Brain microvascular endothelial cell (primary cell): ENCODE measurements around the gene ZFYVE9.

Experiments
- DNase-seq: peaks from one replicate; pipeline ENCODE4 v3.0.0-alpha.2; 2020
- H3K27ac ChIP-seq: fragments of 250-450 bp; sonication (Bioruptor Pico); 2 replicates; pipeline ENCODE4 v1.5.1; 2020; ENCODE audit warnings: mild to moderate bottlenecking, moderate library complexity
- H3K27me3 ChIP-seq: fragments of 250-450 bp; sonication (Bioruptor Pico); replicated peaks from 2 replicates; pipeline ENCODE4 v1.5.1; 2020; ENCODE audit warnings: mild to moderate bottlenecking
- H3K36me3 ChIP-seq: fragments of 250-450 bp; sonication (Bioruptor Pico); replicated peaks from 2 replicates; pipeline ENCODE4 v1.5.1; 2020; ENCODE audit warnings: mild to moderate bottlenecking
- H3K4me3 ChIP-seq: 2 replicates; pipeline ENCODE4 v1.5.1; 2011; ENCODE audit warnings: low read depth, mild to moderate bottlenecking, control low read depth, low read length, moderate library complexity
- CTCF ChIP-seq: IDR thresholded peaks from 2 replicates; pipeline ENCODE4 v1.5.1; 2011; ENCODE audit warnings: low read depth, mild to moderate bottlenecking, moderate library complexity, low read length, control low read depth, inconsistent platforms; ENCODE audit errors: missing control alignments
- in situ Hi-C: cut with HindIII; loops from 2 replicates; pipeline ENCODE4 v1.10.0; 2017; ENCODE audit warnings: low sequenced_read_pairs, low pct_ligation_motif_present

ZFYVE9 gene

DNA sequence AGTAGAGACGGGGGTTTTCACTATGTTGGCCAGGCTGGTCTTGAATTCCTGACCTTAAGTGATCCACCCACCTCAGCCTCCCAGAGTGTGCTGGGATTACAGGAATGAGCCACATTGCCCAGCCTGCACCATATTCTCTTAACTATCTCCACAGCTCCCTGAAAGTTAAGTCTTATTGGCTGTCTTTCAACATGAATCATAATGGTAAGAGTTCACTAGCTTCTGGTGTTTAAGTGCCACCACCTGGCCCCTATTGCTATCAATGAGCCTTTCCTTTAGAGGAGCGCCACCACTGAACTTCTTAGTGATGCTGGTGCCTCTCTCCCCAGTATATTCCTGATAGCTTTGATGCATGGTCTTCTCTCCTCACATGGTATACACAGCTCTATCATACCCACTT is 15.7 kb downstream of the ZFYVE9 start:
- no peak overlapping the region for H3K4me3 ChIP-seq
- H3K36me3 ChIP-seq: no peaks in the 10 kb centered on the region
- no peak overlapping the region for H3K27ac ChIP-seq
- in situ Hi-C loops: no loop called here
- H3K27me3 ChIP-seq: no peaks in the 10 kb centered on the region
- DNase-seq: no peak
- TF ChIP-seq CTCF: no peak

GRCh38 chr1:52158218-52158617 is 16.3 kb downstream of the ZFYVE9 start:
- Histone ChIP-seq H3K36me3 (no peaks in the 10 kb centered on the region), H3K27me3 (no peaks in the 10 kb centered on the region), H3K4me3 (no peak overlapping the region), H3K27ac (no peak overlapping the region)
- no peak for DNase-seq
- no peak for TF ChIP-seq CTCF
- in situ Hi-C loops: no loop called here

- H3K4me3 ChIP-seq: no peak overlapping the region
- in situ Hi-C loops: no loop called here
- no peak for TF ChIP-seq CTCF
- no peak overlapping the region for H3K27ac ChIP-seq
- no peaks in the 10 kb centered on the region for H3K36me3 ChIP-seq
- H3K27me3 ChIP-seq: no peaks in the 10 kb centered on the region
- DNase-seq: peak; percentile 14
Observed at GRCh38 chr1:52159033-52159789, 17.3 kb downstream of the ZFYVE9 start.

DNA sequence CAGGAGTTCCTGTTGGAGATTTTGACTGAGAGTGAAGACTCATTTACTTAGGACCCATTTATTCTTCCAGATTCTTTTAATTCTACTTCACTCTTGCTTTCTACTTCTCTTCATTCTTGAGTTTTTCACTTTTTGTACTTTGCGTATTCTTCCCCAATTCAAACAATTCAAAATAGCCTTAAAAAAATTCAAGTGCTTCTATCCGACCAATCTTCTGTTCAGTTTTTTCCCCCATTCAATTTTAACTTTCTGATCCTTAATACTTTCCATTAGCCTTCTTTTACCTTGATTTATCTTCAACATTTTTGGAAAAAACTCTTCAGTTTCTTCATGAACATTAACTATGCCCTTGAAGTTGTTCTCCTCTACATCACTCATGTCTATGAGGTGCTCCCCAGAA is 21.1 kb downstream of the ZFYVE9 start:
- H3K36me3 ChIP-seq: no peaks in the 10 kb centered on the region
- H3K4me3 ChIP-seq: no peak overlapping the region
- DNase-seq: no peak
- H3K27me3 ChIP-seq: no peaks in the 10 kb centered on the region
- in situ Hi-C loops: no loop called here
- TF ChIP-seq CTCF: no peak
- H3K27ac ChIP-seq: no peak overlapping the region

DNA sequence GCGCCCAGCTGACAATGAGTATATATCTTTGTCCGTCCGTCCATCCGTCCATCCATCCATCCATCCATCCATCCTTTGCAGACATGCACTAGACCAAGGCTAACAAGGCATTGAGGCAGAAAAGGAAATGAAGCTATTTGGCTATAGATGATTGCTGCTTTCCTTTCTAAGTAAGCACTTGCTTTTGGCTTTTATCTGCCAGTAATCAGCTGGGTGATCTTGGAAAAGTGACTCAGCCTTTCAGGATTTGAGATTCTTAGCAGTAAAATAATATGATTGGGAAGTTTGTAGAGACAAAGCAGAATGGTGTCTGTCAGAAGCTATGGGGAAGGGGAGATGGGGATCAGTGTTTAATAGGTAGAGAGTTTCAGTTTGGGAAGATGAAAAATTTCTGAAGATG is 22.7 kb downstream of the ZFYVE9 start:
- H3K27ac ChIP-seq: no peak overlapping the region
- no peaks in the 10 kb centered on the region for H3K36me3 ChIP-seq
- TF ChIP-seq CTCF: no peak
- H3K4me3 ChIP-seq: no peak overlapping the region
- no peaks in the 10 kb centered on the region for H3K27me3 ChIP-seq
- peak; percentile 31 for DNase-seq
- in situ Hi-C loops: no loop called here

- in situ Hi-C loops: no loop called here
- Histone ChIP-seq H3K36me3 (no peaks in the 10 kb centered on the region), H3K4me3 (no peak overlapping the region), H3K27me3 (no peaks in the 10 kb centered on the region), H3K27ac (no peak overlapping the region)
- no peak for TF ChIP-seq CTCF
- DNase-seq: no peak
Observed at GRCh38 chr1:52166996-52167753, 25.3 kb downstream of the ZFYVE9 start.
